GM12878 (cell line): ENCODE results near the gene PRKAG3. TPM values are rescaled to one million over a fixed set of nuclear protein-coding genes. Genes with fewer than 3 reads are reported as not detected.

ENCODE experiments used
- ATAC-seq: fragments of 200-7000 bp; cut with Tn5 transposase; 3 replicates; pipeline ENCODE4 v1.9.1; 2020; ENCODE audit warnings: mild to moderate bottlenecking, moderate library complexity
- BruUV-seq: library from RNA; stranded (reverse); fragments of 400-500 nt; replicated peaks from 2 replicates; lab custom pipeline; 2021; lab: Mats Ljungman, UMichigan
- CTCF ChIA-PET: fragments of 300-600 bp; sonication (Branson Sonifier 250); formaldehyde crosslinking; extraction: SDS; loops from one replicate; lab custom pipeline; 2021; ENCODE audit warnings: inconsistent platforms; lab: Yijun Ruan, JAX
- POLR2A ChIA-PET: fragments of 350-600 bp; formaldehyde crosslinking; extraction: SDS; loops from one replicate; lab custom pipeline; 2021; ENCODE audit warnings: inconsistent platforms; lab: Charles Lee
- RAD21 ChIA-PET: fragments of 300-600 bp; sonication (Branson Sonifier 250); formaldehyde crosslinking; loops from one replicate; lab custom pipeline; 2023; ENCODE audit warnings: antibody characterized with exemption; ENCODE audit not compliant: unreplicated experiment; lab: Charles Lee
- SMC1A ChIA-PET: fragments of 300-600 bp; sonication (Branson Sonifier 250); formaldehyde crosslinking; loops from one replicate; lab custom pipeline; 2023; ENCODE audit not compliant: unreplicated experiment, uncharacterized antibody; lab: Charles Lee
- DNase-seq: peaks from one replicate; pipeline ENCODE4 v3.0.0-alpha.2; 2011; ENCODE audit warnings: low read depth, low spot score
- FAIRE-seq: peaks from 3 replicates; lab custom pipeline; 2011; peaks lifted over from hg19 to GRCh38; lab: Jason Lieb, UNC
- H2AFZ ChIP-seq: 2 replicates; pipeline ENCODE4 v1.6.0; 2011; ENCODE audit warnings: low read depth, low read length, control low read depth; ENCODE audit not compliant: control insufficient read depth
- H3K27ac ChIP-seq: 2 replicates; pipeline ENCODE4 v1.5.1; 2011; ENCODE audit warnings: control low read depth; ENCODE audit not compliant: control insufficient read depth, insufficient read depth
- H3K27me3 ChIP-seq, 2 experiments: replicated peaks in 1 of 2; 2 replicates each; pipeline versions ENCODE4 v1.6.0 to v1.6.1; 2011; ENCODE audit warnings: low read length in 1 of 2; ENCODE audit not compliant: control insufficient read depth in 2 of 2, insufficient read depth in 2 of 2
- H3K36me3 ChIP-seq, 2 experiments: 2 replicates each; pipeline ENCODE4 v1.5.1; 2011; ENCODE audit warnings: low read length in 1 of 2; ENCODE audit not compliant: control insufficient read depth in 2 of 2, insufficient read depth in 2 of 2
- H3K4me1 ChIP-seq: 2 replicates; pipeline ENCODE4 v1.6.1; 2011; ENCODE audit warnings: mild to moderate bottlenecking, low read length, moderate library complexity, mixed read lengths; ENCODE audit not compliant: control insufficient read depth, insufficient read depth
- H3K4me2 ChIP-seq: 2 replicates; pipeline ENCODE4 v1.6.0; 2011; ENCODE audit warnings: control low read depth; ENCODE audit not compliant: control insufficient read depth, insufficient read depth
- H3K4me3 ChIP-seq: fragments of 200-600 bp; sonication (generic); 2 replicates; pipeline ENCODE4 v1.5.1; 2016
- H3K79me2 ChIP-seq: 2 replicates; pipeline ENCODE4 v1.6.0; 2011; ENCODE audit warnings: low read length; ENCODE audit not compliant: control insufficient read depth, insufficient read depth
- H3K9ac ChIP-seq: 2 replicates; pipeline ENCODE4 v1.8.0; 2011; ENCODE audit warnings: low read length, control low read depth, mixed read lengths; ENCODE audit not compliant: control insufficient read depth, insufficient read depth
- H3K9me3 ChIP-seq: replicated peaks from 3 replicates; pipeline ENCODE4 v1.5.1; 2011; ENCODE audit warnings: mild to moderate bottlenecking, low read length; ENCODE audit not compliant: control insufficient read depth, insufficient read depth
- H4K20me1 ChIP-seq: 2 replicates; pipeline ENCODE4 v1.6.0; 2011; ENCODE audit not compliant: control insufficient read depth, insufficient read depth
- CREM ChIP-seq: IDR thresholded peaks from 2 replicates; pipeline ENCODE4 v1.6.1; 2014; ENCODE audit warnings: antibody characterized with exemption, low read depth
- EED ChIP-seq: sonication (generic); IDR thresholded peaks from 2 replicates; pipeline ENCODE4 v1.6.1; 2016; ENCODE audit warnings: antibody characterized with exemption, low read depth
- HCFC1 ChIP-seq: fragments of 150-350 bp; IDR thresholded peaks from 2 replicates; pipeline ENCODE4 v1.6.1; 2014; ENCODE audit warnings: low read length
- HDGF ChIP-seq: fragments of 450-650 bp; IDR thresholded peaks from 2 replicates; pipeline ENCODE4 v1.6.1; 2016; ENCODE audit warnings: antibody characterized with exemption
- LARP7 ChIP-seq: fragments of 450-650 bp; IDR thresholded peaks from 2 replicates; pipeline ENCODE4 v1.6.1; 2017; ENCODE audit warnings: mild to moderate bottlenecking
- MEF2A ChIP-seq: IDR thresholded peaks from 2 replicates; pipeline ENCODE4 v1.6.1; 2011; ENCODE audit warnings: low read depth, mild to moderate bottlenecking, low read length, moderate library complexity; ENCODE audit not compliant: insufficient read depth
- NBN ChIP-seq: fragments of 450-650 bp; IDR thresholded peaks from 2 replicates; pipeline ENCODE4 v1.6.1; 2016
- RAD51 ChIP-seq: fragments of 450-650 bp; IDR thresholded peaks from 2 replicates; pipeline ENCODE4 v1.6.1; 2016; ENCODE audit warnings: moderate library complexity, mild to moderate bottlenecking, inconsistent platforms
- SREBF1 ChIP-seq: IDR thresholded peaks from 2 replicates; pipeline ENCODE4 v1.6.1; 2012; ENCODE audit warnings: mild to moderate bottlenecking, low read length
- SUPT20H ChIP-seq: IDR thresholded peaks from 2 replicates; pipeline ENCODE4 v1.6.1; 2011; ENCODE audit warnings: low read depth, mild to moderate bottlenecking, low read length, moderate library complexity, borderline replicate concordance; ENCODE audit not compliant: control insufficient read depth
- TCF7 ChIP-seq: IDR thresholded peaks from 2 replicates; pipeline ENCODE4 v1.6.1; 2014; ENCODE audit warnings: antibody characterized with exemption, borderline replicate concordance
- ZBED1 ChIP-seq: IDR thresholded peaks from 2 replicates; pipeline ENCODE4 v1.6.1; 2016; ENCODE audit warnings: borderline replicate concordance
- ZNF622 ChIP-seq: fragments of 450-650 bp; IDR thresholded peaks from 2 replicates; pipeline ENCODE4 v1.6.1; 2017; ENCODE audit warnings: mild to moderate bottlenecking, inconsistent platforms
- WGBS: methylation state at CpG from one replicate; pipeline ENCODE4 v1.1.6; 2016; ENCODE audit warnings: low lambda C conversion rate; ENCODE audit not compliant: insufficient replicate concordance, insufficient coverage; ENCODE audit errors: missing lambda C conversion rate; 5-methylcytosine and 5-hydroxymethylcytosine counted together
- in situ Hi-C: fragments of 300-500 bp; cut with MboI; formaldehyde crosslinking; loops from 9 replicates; pipeline ENCODE4 v1.14.3; 2018; ENCODE audit warnings: mixed read lengths
- intact Hi-C: fragments of 100-400 bp; cut with micrococcal nuclease; formaldehyde crosslinking; loops from one replicate; pipeline ENCODE4 v1.14.2; 2022; ENCODE audit not compliant: unreplicated experiment
- polyA plus RNA-seq, 11 experiments: library from polyadenylated mRNA; depleted of rRNA in 4 of 11; unstranded in 6 of 11; stranded (reverse) in 5 of 11; fragments of >200 nt; fragmentation: Nextera tagmentation in 4 of 11; fragmentation: Illumina TruSeq in 1 of 11; extraction: Ambion mirVana in 4 of 11; extraction: Trizol in 1 of 11; gene quantifications; 1 replicate in 1 of 11; 2 replicates in 10 of 11; pipeline versions ENCODE4 v1.2.1 to v1.2.3, GENCODE V29; 2011 to 2016; ENCODE audit warnings: inconsistent platforms in 2 of 11, missing spikeins in 2 of 11, low read depth in 1 of 11
- total RNA-seq, 4 experiments: library from RNA; depleted of rRNA in 3 of 4; stranded (reverse); fragments of >200 nt in 3 of 4; fragmentation: Illumina TruSeq in 1 of 4; extraction: Trizol in 1 of 4; gene quantifications; 2 replicates each; pipeline versions ENCODE4 v1.2.1 to v1.2.3, GENCODE V29; 2013 to 2021
- TF ChIP-seq, protein P1 (sequence below): IDR thresholded peaks from 2 replicates; pipeline ENCODE4 v1.6.1; 2012; ENCODE audit warnings: low read length, inconsistent platforms

The PRKAG3 gene
- total and polyA plus RNA-seq, 10 of the 15 experiments (the other 5 are each of a cell fraction or from before 2014, with no cell fraction given): 0.04 to 0.12 (median 0.06) TPM; not detected in 7

GRCh38 chr2:218823196-218823855 is 8.3 kb downstream of the PRKAG3 start:
- no peak overlapping the region for H3K4me2 ChIP-seq
- POLR2A ChIA-PET: interaction anchor here (0.5 kb wide), 1 partner anchor 91 kb away, joined by 6 read pairs; no protein-coding TSS in a partner anchor
- no peak overlapping the region for H2AFZ ChIP-seq
- 53% methylated on average over 9 of the region's 9 CpGs for WGBS
- H3K27ac ChIP-seq: no peak overlapping the region
- H3K27me3 ChIP-seq: no peaks in the 10 kb centered on the region; a peak in 1 of 4 replicates
- H4K20me1 ChIP-seq: no peaks in the 10 kb centered on the region
- no peaks in the 10 kb centered on the region for H3K9me3 ChIP-seq
- H3K36me3 ChIP-seq: no peaks in the 10 kb centered on the region
- FAIRE-seq: no peak
- no peak for ATAC-seq
- no TSS peak for BruUV-seq
- no peak for TF ChIP-seq RAD51
- no peak for TF ChIP-seq TCF7
- TF ChIP-seq CREM: no peak
- H3K79me2 ChIP-seq: no peaks in the 10 kb centered on the region
- intact Hi-C loops: no loop called here
- H3K9ac ChIP-seq: no peak overlapping the region
- no peak for DNase-seq
- RAD21 ChIA-PET: no interaction called here
- SMC1A ChIA-PET: no interaction called here
- in situ Hi-C loops: no loop called here
- H3K4me3 ChIP-seq: no peak overlapping the region
- CTCF ChIA-PET: no interaction called here
- no peaks in the 10 kb centered on the region for H3K4me1 ChIP-seq

DNA sequence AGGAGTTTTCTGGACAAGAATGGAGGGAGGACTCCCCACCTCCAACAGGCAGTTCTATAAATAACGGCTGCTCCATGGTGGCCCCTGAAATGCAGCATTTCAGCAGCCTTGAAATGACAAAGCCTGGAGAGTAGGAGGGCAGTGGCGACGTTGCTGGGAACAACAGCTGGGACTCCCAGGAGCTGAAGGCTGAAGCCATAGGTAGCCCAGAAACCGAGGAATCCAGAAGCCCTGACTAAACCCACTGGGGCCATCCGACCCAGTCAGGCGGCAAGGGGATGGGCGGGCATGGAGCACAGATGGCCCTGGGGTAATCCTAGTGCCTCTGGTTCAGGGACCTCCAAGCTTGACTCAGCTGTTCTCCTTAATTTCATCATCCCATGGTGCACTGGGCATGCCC is 9.0 kb downstream of the PRKAG3 start:
- no TSS peak for BruUV-seq
- no peaks in the 10 kb centered on the region for H4K20me1 ChIP-seq
- no peak overlapping the region for H3K9ac ChIP-seq
- RAD21 ChIA-PET: no interaction called here
- SMC1A ChIA-PET: no interaction called here
- no peak for DNase-seq
- no peaks in the 10 kb centered on the region for H3K79me2 ChIP-seq
- H3K4me3 ChIP-seq: no peak overlapping the region
- H3K36me3 ChIP-seq: no peaks in the 10 kb centered on the region
- CTCF ChIA-PET: no interaction called here
- no peaks in the 10 kb centered on the region for H3K4me1 ChIP-seq
- in situ Hi-C loops (no loop called here), intact Hi-C loops (no loop called here)
- H3K27me3 ChIP-seq: no peaks in the 10 kb centered on the region; a peak in 1 of 4 replicates
- no peak for FAIRE-seq
- TF ChIP-seq HCFC1 (no peak), LARP7 (no peak), HDGF (no peak), SUPT20H (no peak), MEF2A (no peak), EED (no peak), ZBED1 (no peak), SREBF1 (no peak), NBN (no peak), ZNF622 (no peak)
- TF ChIP-seq, protein P1, sequence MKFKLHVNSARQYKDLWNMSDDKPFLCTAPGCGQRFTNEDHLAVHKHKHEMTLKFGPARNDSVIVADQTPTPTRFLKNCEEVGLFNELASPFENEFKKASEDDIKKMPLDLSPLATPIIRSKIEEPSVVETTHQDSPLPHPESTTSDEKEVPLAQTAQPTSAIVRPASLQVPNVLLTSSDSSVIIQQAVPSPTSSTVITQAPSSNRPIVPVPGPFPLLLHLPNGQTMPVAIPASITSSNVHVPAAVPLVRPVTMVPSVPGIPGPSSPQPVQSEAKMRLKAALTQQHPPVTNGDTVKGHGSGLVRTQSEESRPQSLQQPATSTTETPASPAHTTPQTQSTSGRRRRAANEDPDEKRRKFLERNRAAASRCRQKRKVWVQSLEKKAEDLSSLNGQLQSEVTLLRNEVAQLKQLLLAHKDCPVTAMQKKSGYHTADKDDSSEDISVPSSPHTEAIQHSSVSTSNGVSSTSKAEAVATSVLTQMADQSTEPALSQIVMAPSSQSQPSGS: no peak
- no peak overlapping the region for H3K27ac ChIP-seq
- POLR2A ChIA-PET: no interaction called here
- H2AFZ ChIP-seq: no peak overlapping the region
- no peak overlapping the region for H3K4me2 ChIP-seq
- no peaks in the 10 kb centered on the region for H3K9me3 ChIP-seq
- 27% methylated on average over 7 of the region's 7 CpGs for WGBS
- no peak for ATAC-seq
